ENCODE data around the gene RSPRY1. TPM values are rescaled to one million over a fixed set of nuclear protein-coding genes. Genes with fewer than 3 reads are reported as not detected.

The RSPRY1 gene
- total and polyA plus RNA-seq, 12 donors = 7.7 to 43.5 (median 25.5) TPM

DNA sequence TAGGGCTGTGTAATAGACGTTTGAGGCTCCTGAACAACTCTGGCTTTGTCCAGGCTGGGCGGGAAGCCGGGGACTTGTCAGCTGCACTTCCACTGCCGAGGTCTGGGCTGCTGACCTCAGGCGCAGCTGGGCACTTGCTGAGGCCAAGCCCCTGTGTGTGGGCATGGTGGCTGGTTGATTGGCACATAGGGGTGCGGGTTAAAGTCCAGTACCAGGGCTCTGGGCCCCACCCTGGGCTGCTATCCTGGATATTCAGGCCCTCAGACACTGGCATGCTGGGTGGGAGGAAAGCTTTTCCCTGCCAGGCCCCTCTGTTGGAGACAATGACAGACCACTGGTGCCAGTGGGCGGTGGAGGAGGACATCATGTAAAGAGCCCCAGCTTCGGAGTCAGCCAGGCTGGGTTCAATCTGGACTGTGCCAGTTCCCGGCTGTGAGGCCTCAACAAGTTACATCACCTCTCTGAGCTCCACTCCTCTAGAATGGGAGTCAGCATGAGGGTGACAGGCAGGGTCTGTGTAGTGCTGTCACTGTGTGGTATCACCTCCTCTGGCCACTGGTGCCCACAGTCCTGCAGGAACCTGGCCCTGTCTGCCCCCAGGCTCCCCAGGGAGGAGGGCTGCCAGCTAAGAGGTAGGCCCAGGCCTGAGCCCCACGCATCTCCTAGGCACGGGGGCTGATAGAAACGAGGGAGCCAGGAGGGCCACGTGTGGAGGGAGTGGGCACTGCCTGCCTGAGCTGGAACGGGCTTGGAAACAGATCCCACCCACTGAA lies 42.8 kb upstream of the RSPRY1 start:
- no peak for DNase-seq
- no peaks in the 10 kb centered on the region for H3K36me3 ChIP-seq (replicated peaks in 1 of 2)
- no peak overlapping the region for H3K4me3 ChIP-seq
- no peaks in the 10 kb centered on the region for H3K9me3 ChIP-seq (replicated peaks in 1 of 3)
- no peak for TF ChIP-seq POLR2A (IDR thresholded peaks at IDR 0.05)
- TF ChIP-seq, protein P1, sequence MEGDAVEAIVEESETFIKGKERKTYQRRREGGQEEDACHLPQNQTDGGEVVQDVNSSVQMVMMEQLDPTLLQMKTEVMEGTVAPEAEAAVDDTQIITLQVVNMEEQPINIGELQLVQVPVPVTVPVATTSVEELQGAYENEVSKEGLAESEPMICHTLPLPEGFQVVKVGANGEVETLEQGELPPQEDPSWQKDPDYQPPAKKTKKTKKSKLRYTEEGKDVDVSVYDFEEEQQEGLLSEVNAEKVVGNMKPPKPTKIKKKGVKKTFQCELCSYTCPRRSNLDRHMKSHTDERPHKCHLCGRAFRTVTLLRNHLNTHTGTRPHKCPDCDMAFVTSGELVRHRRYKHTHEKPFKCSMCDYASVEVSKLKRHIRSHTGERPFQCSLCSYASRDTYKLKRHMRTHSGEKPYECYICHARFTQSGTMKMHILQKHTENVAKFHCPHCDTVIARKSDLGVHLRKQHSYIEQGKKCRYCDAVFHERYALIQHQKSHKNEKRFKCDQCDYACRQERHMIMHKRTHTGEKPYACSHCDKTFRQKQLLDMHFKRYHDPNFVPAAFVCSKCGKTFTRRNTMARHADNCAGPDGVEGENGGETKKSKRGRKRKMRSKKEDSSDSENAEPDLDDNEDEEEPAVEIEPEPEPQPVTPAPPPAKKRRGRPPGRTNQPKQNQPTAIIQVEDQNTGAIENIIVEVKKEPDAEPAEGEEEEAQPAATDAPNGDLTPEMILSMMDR (IDR thresholded peaks at IDR 0.05) = no peak
- WGBS, 4 donors = 73 to 86% (median 83%) methylated on average over 6 to 14 of the region's 14 CpGs
- H3K27me3 ChIP-seq = no peaks in the 10 kb centered on the region
- intact Hi-C loops (cut with DNase I) = no loop called here
- H3K4me1 ChIP-seq (replicated peaks in 1 of 2) = peaks cover 0 to 44% of the 10 kb centered on the region in 2 donors
- H3K27ac ChIP-seq = peak overlapping the region in 1 of 5 donors; percentile 40

DNA sequence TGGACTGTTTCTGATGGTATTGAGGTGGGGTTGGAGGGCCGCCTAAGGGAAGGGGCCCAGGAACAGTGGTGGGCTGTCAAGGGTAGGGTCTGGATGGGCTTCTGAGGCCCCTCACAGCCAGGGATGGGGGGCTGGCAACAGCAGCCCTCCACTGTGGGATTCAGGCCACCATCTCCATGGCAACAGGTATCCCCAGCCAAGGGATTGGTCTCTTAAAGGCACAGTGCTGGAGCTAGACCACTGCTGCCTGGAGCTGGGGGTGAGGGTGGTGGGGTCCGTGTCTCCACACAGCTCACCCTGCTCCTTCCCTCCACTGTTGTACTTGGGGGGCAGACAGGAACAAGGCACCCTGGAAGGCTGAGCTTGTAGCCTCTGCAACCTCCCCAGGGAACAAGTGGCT lies 42.1 kb upstream of the RSPRY1 start:
- DNase-seq = no peak
- Histone ChIP-seq H3K4me1 (replicated peaks in 1 of 2) (peaks cover 0 to 45% of the 10 kb centered on the region in 2 donors), H3K27ac (peak overlapping the region in 1 of 5 donors; percentile 40), H3K4me3 (no peak overlapping the region), H3K36me3 (replicated peaks in 1 of 2) (no peaks in the 10 kb centered on the region), H3K9me3 (replicated peaks in 1 of 3) (no peaks in the 10 kb centered on the region), H3K27me3 (no peaks in the 10 kb centered on the region)
- 89 to 100% (median 98%) methylated on average over 1 to 2 of the region's 2 CpGs for WGBS, 4 donors
- TF ChIP-seq, protein P1 (IDR thresholded peaks at IDR 0.05) = no peak
- no peak for TF ChIP-seq POLR2A (IDR thresholded peaks at IDR 0.05)
- intact Hi-C loops (cut with DNase I) = no loop called here

DNA sequence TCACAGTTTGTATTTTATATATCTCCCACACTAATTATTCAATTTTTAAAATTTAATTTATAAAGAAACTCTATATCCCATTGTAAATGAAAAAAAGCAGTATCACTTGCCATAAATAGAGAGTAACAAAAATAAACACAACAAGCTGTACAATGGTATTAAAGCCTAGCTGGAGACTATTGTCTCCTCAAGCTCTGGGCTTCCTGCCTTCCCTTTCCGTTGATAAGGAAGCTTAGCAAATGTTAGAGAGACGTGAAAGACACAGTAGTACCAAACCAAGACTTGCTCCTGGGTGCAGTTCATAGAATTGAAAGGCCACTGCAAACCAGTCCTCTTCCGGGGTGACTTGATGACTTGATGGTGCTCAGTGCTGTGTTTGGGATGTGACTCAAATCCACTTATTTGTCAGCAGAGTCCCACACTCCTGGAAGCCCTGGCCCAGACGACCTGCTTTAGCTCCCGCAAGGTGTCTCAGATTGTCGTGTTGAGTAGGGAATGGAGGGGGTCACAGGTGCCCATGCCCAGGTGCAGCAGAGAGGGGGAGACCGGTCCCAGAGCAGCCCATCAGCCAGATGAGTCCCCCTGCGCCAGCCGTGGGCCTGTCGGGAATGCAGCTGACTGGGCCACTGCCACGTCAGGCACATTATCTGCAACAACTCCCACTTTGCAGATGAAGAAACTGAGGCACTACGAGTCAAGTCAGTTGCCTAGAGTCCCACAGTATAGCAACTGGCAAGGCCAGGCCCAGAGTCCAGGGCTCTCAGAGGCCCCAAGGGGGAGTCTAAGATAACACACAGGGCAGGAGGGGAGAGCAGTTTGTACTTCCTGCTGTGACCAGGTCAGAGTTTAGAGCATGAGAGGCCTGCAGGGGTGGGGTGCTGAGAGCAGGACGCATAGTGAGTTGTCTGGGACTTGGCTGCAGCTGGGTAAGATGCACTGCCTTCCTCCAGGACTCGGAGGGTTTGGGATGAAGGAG lies 40.8 kb upstream of the RSPRY1 start:
- TF ChIP-seq, protein P1 (IDR thresholded peaks at IDR 0.05) = no peak
- TF ChIP-seq POLR2A (IDR thresholded peaks at IDR 0.05) = no peak
- DNase-seq = no peak
- Histone ChIP-seq H3K27ac (peak overlapping the region in 1 of 5 donors; percentile 29), H3K4me1 (replicated peaks in 1 of 2) (peaks cover 0 to 39% of the 10 kb centered on the region in 2 donors), H3K27me3 (no peaks in the 10 kb centered on the region), H3K4me3 (no peak overlapping the region), H3K9me3 (replicated peaks in 1 of 3) (no peaks in the 10 kb centered on the region), H3K36me3 (replicated peaks in 1 of 2) (no peaks in the 10 kb centered on the region)
- intact Hi-C loops (cut with DNase I) = no loop called here
- WGBS, 4 donors = 69 to 83% (median 80%) methylated on average over 9 to 14 of the region's 14 CpGs

DNA sequence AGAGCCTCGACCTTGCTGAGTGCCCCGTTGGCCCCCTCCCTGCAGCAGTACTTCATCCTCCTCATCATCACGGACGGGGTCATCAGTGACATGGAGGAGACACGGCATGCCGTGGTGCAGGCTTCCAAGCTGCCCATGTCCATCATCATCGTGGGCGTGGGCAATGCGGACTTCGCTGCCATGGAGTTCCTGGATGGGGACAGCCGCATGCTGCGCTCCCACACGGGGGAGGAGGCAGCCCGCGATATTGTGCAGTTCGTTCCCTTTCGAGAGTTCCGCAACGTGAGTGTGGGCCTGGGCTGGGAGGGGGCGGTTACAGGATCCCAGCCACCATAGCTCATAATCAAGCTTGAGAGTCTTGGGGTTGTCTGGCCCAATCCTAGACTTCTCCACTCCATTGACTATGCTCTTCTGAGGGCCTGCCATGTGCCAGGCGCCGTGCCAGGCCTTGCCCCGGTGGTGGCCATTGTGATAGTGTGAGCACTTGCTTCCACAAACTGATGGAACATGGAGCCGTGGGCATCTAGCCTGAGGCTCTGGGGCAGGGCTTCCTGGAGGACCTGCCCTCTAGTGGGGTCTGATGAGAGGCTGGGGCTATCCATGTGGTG lies 40.0 kb upstream of the RSPRY1 start:
- Histone ChIP-seq H3K4me1 (replicated peaks in 1 of 2) (peaks cover 0 to 37% of the 10 kb centered on the region in 2 donors), H3K4me3 (no peak overlapping the region), H3K9me3 (replicated peaks in 1 of 3) (no peaks in the 10 kb centered on the region), H3K27ac (peak overlapping the region in 1 of 5 donors; percentile 29), H3K36me3 (replicated peaks in 1 of 2) (no peaks in the 10 kb centered on the region), H3K27me3 (no peaks in the 10 kb centered on the region)
- intact Hi-C loops (cut with DNase I) = no loop called here
- no peak for DNase-seq
- TF ChIP-seq, protein P1 (IDR thresholded peaks at IDR 0.05) = no peak
- no peak for TF ChIP-seq POLR2A (IDR thresholded peaks at IDR 0.05)
- 83 to 92% (median 89%) methylated on average over 2 to 24 of the region's 24 CpGs for WGBS, 4 donors

Data from adrenal gland (tissue), 12 donors.